Effector memory CD8-positive, alpha-beta T cell (primary cell): Measurements from ENCODE around the gene ACADSB.

Experiments used
- ATAC-seq: fragments of 150-1000 bp; cut with Tn5 transposase; replicated peaks from 2 replicates; pipeline ENCODE4 v1.10.0; 2021; ENCODE audit warnings: mild to moderate bottlenecking, moderate library complexity
- DNase-seq, 3 experiments: peaks; one replicate each; pipeline ENCODE4 v3.0.0; 2021
- H3K27ac Mint-ChIP-seq, 2 donors: one replicate each; pipeline ENCODE4 v1.8.0; 2022; ENCODE audit warnings: mild to moderate bottlenecking in 2 of 2, mixed read lengths in 2 of 2, moderate library complexity in 2 of 2
- H3K27me3 Mint-ChIP-seq, 2 donors: one replicate each; pipeline ENCODE4 v1.8.0; 2022; ENCODE audit warnings: mixed read lengths in 2 of 2
- H3K36me3 Mint-ChIP-seq: one replicate; pipeline ENCODE4 v1.8.0; 2022; ENCODE audit warnings: mild to moderate bottlenecking, moderate library complexity, mixed read lengths; ENCODE audit not compliant: insufficient read depth
- H3K4me1 Mint-ChIP-seq, 2 donors: one replicate each; pipeline ENCODE4 v1.8.0; 2022; ENCODE audit warnings: low read depth in 2 of 2, mixed read lengths in 2 of 2
- H3K4me3 Mint-ChIP-seq, 2 donors: one replicate each; pipeline ENCODE4 v1.8.0; 2022; ENCODE audit warnings: mild to moderate bottlenecking in 2 of 2, mixed read lengths in 2 of 2, moderate library complexity in 2 of 2
- H3K9me3 Mint-ChIP-seq, 2 donors: one replicate each; pipeline ENCODE4 v1.8.0; 2022; ENCODE audit warnings: mixed read lengths in 2 of 2

ACADSB gene

GRCh38 chr10:123103944-123104343 lies 95.1 kb downstream of the ACADSB start:
- Mint-ChIP-seq H3K27me3 (peaks cover 10 to 43% of the 10 kb centered on the region in 2 donors), H3K4me3 (no peak overlapping the region), H3K36me3 (no peaks in the 10 kb centered on the region), H3K9me3 (no peaks in the 10 kb centered on the region), H3K27ac (no peak overlapping the region), H3K4me1 (no peaks in the 10 kb centered on the region)
- DNase-seq = no peak
- ATAC-seq = no peak
